ENCODE results near the gene TBC1D1.

DNA sequence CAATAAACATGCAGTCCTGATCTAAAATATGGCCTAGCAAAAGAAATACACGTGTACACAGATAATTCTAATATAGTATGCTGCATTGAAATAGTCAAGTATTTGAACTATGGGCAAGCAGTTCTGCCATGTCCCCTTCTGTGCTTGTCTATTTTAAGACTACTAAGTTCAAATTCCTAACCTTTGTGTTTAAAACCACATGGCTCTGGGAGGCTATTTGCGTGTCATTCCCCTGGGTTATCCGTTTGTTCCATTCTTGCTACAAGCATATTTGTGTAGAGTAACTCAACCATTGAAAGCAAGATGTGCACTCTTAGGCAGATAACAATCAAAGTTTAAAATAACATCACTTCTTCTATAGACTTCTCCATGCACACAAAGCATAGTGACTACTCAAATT, 25.4 kb upstream of the TBC1D1 start:
- TF ChIP-seq, protein P1, sequence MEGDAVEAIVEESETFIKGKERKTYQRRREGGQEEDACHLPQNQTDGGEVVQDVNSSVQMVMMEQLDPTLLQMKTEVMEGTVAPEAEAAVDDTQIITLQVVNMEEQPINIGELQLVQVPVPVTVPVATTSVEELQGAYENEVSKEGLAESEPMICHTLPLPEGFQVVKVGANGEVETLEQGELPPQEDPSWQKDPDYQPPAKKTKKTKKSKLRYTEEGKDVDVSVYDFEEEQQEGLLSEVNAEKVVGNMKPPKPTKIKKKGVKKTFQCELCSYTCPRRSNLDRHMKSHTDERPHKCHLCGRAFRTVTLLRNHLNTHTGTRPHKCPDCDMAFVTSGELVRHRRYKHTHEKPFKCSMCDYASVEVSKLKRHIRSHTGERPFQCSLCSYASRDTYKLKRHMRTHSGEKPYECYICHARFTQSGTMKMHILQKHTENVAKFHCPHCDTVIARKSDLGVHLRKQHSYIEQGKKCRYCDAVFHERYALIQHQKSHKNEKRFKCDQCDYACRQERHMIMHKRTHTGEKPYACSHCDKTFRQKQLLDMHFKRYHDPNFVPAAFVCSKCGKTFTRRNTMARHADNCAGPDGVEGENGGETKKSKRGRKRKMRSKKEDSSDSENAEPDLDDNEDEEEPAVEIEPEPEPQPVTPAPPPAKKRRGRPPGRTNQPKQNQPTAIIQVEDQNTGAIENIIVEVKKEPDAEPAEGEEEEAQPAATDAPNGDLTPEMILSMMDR (IDR thresholded peaks at IDR 0.05) = no peak
- no peak for TF ChIP-seq POLR2A (IDR thresholded peaks at IDR 0.05)
